HG02610 (cell line): Measurements from ENCODE around the gene TANK.

ENCODE experiments used
- ATAC-seq: cut with Tn5 transposase; IDR thresholded peaks from one replicate; pipeline ENCODE4 v1.9.1; 2021; ENCODE audit warnings: mild to moderate bottlenecking, moderate library complexity; ENCODE audit not compliant: unreplicated experiment

TANK gene

DNA sequence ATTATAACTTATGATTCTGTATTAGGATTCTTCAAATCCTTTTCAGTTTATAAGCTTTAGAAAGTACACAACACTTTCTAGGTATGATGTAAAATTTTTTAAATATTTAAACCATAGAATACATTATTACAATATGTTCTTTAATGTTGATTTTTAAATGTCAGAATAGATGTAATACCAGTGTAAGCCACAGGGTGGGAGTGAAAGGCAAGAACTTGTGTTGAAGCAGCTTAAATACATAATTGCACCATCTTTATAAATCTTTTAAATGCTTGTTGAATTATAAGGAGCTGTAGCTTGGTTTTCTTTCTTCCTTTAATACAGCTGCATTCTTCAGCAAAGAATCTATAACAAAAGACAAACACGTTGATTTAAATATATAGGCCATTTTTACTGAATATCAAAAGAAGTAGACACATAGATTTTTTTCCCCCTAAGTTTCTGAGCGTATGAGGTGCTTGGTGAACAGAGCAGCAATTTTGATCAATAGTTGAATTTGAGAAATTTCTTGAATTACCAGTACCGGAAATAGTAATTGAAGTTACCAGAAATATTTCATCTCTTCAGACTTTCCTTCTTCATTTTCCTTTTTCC is 63.0 kb downstream of the TANK start:
- ATAC-seq: peak; percentile 64

DNA sequence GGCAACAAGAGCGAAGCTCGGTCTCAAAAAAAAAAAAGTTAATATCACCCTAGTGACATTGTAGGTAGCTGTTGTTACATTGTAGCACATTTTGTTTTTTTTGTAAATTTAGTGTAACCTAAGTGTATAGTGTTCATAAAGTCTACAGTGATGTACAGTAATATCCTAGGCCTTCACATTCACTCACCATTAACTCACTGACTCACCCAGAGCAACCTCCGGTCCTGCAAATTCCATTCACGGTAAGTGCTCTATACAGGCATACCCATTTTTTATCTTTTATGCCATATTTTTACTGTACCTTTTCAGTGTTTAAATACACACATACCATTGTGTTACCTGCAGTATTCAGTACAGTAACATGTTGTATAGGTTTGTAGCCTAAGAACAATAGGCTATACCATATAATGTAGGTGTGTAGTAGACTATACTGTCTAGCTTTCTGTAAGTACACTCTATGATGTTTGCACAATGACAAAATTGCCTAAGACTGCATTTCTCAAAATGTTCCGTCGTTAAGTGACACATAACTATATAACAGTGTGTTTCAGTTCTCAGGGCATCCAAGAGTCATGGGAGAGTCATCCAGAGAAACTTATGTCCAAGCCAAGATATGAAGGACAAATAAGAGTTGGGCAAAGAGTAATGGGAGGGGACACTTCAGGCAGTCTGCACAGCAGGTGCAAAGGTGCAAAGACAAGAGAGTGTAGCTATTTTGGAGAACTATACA is 68.4 kb downstream of the TANK start:
- no peak for ATAC-seq

GRCh38 chr2:161230959-161231358 is 70.7 kb downstream of the TANK start:
- no peak for ATAC-seq

DNA sequence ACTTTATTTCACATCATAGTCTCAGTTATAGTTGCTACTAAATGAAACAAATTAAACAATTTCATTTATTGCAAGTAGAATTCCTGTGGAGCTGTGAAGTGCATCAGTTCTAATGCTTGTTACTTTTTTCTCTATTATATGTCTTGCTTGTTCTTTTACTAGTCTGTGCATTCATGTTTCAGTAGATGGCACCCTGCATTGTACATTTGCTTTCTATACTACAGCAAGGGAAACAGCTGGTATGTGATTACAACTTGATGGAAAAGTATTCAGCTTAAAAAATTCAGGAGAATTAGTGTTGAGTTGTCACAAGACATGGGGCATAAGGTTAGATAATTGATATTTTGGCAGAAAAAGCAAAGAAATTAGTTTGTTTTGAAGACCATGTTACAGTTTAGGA is 72.3 kb downstream of the TANK start:
- ATAC-seq: no peak

GRCh38 chr2:161233858-161234431 is 73.7 kb downstream of the TANK start:
- ATAC-seq: peak; percentile 48

DNA sequence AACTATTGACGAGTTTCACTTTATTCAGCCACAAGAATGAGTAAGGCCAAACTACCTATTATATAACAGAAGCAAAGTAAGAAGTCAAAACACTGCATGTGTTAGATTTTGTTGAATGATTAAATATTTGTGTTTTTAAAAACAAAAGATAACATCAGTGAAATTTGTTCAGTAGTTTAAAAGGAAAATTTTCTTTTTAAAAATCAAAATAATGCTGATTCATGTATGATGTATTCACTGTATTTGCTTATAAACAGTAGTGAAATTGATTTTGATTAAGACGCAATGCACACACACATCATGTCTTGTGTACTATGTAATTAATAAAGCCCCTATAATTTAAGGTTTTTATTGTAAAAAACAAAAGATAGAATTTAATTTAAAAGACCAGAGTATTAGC is 74.4 kb downstream of the TANK start:
- no peak for ATAC-seq

GRCh38 chr2:161237392-161238264 is 77.4 kb downstream of the TANK start:
- ATAC-seq: peak; percentile 52

- no peak for ATAC-seq
Observed at GRCh38 chr2:161238265-161238559, 78.0 kb downstream of the TANK start.

GRCh38 chr2:161238560-161239325 is 78.5 kb downstream of the TANK start:
- ATAC-seq: peak; percentile 37

DNA sequence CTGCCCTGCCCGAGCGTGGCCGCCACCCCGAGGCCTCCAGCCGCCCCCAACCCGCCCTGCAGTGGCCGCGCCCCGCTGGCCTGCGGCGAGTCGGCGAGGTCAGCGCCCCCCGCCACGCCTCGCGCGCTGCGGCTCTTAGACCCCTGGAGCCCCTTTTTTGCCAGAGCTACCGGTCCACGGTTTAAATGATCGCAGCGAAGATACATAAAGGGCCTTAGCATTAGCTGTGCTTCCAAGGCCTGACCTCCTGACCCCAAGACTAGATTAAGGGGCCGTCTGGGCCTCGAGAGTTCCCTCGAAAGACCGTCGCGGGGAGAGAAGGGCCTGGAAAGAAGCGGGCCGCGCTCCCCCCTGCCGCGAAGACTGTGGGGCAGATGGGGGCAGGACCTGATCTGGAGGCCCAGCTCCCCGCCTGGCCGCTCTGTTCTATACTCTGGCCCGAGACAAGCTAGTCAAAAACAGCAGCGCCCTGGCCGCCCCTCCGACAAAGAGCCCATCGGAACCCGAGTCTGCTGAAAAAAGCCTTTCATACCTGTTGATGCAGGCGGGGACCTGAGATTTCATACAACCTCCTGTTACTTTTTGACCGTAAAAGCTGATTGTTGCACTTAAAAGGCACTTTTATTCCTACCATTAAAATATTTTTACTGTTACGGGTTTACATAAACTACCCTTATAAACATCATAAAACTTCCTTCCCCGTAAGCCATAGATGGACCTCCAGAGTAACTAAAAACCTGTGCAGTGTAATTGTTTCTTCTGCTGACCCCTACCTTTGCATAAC is 79.3 kb downstream of the TANK start:
- ATAC-seq: no peak

- ATAC-seq: no peak
Observed at GRCh38 chr2:161241894-161242293, 81.7 kb downstream of the TANK start.

DNA sequence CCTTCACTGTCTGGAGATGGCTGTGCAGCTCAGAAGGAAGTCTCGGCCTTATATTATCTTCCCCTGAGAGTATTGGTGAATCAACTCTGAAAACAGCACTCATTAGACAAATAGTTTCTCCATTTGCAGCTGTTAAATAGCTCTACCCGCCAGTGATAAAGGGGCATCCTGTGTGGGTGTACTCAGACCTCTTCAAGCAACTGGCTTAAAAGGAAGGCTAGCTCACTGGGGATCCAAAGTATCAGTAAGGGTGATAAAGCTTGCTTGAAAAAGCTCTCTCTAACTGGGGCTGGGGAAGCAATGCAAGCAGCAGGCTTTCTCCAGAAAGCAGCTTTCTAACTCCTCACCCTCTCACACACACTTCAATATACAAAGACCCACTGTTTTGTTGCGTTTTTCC is 83.1 kb downstream of the TANK start:
- ATAC-seq: no peak

DNA sequence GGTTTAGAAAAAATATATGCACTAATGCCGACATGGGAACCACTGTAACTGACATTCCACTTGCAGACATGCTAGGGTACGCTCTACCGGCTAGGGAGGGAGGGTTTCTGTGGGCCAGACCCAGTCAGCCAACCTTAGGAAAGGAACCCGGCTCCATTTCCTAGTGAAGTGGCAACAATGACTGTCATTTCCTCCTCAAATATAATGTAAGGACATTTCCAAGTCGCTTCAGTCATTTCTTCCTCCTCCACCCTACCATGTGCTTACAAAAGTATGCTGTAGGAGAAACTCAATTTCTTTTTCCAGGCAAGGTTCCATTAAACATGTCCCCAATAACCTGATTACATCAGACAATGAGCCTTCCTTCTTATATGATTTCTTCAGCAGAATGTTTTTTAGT is 83.7 kb downstream of the TANK start:
- no peak for ATAC-seq

- ATAC-seq: peak; percentile 97
Observed at GRCh38 chr2:161244387-161245260, 84.4 kb downstream of the TANK start.

DNA sequence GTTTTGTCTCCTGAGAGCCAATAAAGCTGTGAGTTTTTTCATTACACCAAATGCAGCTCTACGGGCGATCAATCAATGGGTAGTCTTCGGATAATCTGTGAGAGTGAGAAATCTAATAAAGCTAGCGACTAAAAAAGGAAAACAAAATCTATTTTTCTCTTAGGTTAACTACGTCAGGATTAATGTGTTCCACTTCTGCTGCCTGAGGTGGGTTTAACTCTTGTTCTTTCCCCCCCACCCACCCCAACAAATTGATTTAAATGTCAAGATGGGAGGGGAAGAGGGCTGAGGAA is 85.0 kb downstream of the TANK start:
- ATAC-seq: no peak

- no peak for ATAC-seq
Observed at GRCh38 chr2:161245671-161246070, 85.4 kb downstream of the TANK start.

DNA sequence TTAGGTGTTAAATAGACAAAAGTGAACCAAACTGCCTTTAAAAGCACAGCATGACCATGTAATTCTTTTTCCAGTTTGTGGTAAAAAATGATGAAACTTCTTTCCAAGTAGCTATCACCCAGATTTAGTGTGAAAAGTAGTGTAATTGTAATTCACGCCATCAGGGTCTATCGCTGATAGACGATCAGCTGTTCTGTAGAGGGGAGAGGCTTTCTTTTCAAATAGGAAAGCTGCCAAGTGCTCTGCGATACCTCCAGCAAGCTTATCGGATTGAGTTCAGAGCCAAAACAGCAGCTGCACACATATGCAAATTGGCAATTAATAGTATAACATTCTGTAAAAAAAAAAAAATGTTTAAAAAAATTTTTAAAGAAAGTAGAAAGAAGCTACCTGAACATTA is 86.1 kb downstream of the TANK start:
- ATAC-seq: no peak

GRCh38 chr2:161250864-161251436 is 90.7 kb downstream of the TANK start:
- peak; percentile 77 for ATAC-seq
